Stimulated activated CD4-positive, alpha-beta T cell treated with anti-CD3 and anti-CD28 coated beads, Interleukin-15, amount 100 ng/mL, for 1 hour (primary cell): ENCODE measurements around the gene ASCC1.
"Not testable (repeated sequence)": the region's sequence is repeated elsewhere in the genome, so short reads cannot be mapped to it uniquely, and the experiment has no call there.

Experiments used
- DNase-seq, 2 donors: peaks; one replicate each; pipeline ENCODE4 v3.0.0-alpha.2; 2020; ENCODE audit warnings: low read depth in 1 of 2, low spot score in 1 of 2

ASCC1 gene

GRCh38 chr10:72133517-72133916, 82.6 kb downstream of the ASCC1 start:
- no peak for DNase-seq

GRCh38 chr10:72132854-72133253, 83.2 kb downstream of the ASCC1 start:
- DNase-seq, result no peak

DNA sequence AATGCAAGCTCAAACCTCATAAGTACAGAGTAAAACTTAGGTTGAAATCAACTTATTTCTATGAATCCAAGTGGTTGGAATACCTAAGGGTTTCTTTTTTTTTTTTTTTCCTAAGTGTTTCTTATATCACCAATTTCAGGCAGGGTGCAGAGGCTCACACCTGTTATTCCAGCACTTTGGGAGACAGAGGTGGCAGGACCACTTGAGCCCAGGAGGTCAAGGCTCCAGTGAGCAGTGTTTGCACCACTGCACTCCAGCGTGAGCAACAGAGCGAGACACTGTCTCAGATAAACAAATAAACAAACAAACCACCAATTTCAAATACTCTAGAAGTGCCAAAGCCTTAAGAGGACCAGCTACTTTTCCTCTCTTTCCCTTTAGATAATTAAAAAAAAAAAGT, 88.5 kb downstream of the ASCC1 start:
- no peak for DNase-seq

- DNase-seq, result no peak
Measured at GRCh38 chr10:72126872-72127232, 89.2 kb downstream of the ASCC1 start.

- no peak for DNase-seq
Measured at GRCh38 chr10:72126184-72126871, 89.7 kb downstream of the ASCC1 start.

DNA sequence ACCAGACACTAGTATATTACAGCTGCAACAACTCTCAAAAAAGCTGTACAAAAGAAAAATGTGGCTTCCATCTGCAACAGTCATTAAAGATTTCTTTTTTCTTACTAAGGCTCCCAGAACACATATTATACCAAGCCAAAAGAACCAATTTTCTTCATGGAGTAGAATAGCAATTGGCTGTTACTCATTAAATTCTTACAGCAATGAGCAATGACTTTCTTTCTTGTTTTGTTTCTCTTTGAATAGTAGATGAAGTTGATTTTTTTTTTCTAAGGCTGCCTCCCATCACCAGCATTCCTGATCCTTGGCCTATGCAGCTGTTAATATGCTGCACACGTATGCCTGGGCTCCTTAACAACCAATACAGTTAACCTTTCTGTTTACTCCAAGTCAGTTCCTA, 91.1 kb downstream of the ASCC1 start:
- no peak for DNase-seq

GRCh38 chr10:72124381-72124780, 91.7 kb downstream of the ASCC1 start:
- DNase-seq, result no peak

GRCh38 chr10:72123616-72124015, 92.5 kb downstream of the ASCC1 start:
- DNase-seq, result no peak

- DNase-seq, result no peak
Measured at GRCh38 chr10:72122221-72122620, 93.9 kb downstream of the ASCC1 start.

- DNase-seq, result no peak
Measured at GRCh38 chr10:72121389-72121788, 94.7 kb downstream of the ASCC1 start.

DNA sequence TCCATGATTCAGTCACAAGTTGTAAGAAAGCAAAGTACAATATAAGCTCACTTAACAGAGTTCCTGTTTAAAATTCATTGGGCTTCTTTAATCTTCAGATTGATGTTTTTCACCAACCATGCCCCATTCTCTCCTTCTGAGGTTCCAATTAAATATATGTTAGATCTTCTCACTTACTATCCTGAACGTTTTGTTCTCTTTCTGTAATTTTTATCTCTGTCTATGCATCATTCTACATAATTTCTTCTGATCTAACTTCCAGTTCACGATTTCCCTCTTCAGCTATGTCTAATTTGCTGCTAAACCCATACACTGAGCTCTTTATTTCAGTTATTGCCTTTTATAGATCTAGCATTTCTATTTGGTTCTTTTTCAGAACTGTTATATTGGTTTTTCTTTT, 99.7 kb downstream of the ASCC1 start:
- DNase-seq, result no peak

DNA sequence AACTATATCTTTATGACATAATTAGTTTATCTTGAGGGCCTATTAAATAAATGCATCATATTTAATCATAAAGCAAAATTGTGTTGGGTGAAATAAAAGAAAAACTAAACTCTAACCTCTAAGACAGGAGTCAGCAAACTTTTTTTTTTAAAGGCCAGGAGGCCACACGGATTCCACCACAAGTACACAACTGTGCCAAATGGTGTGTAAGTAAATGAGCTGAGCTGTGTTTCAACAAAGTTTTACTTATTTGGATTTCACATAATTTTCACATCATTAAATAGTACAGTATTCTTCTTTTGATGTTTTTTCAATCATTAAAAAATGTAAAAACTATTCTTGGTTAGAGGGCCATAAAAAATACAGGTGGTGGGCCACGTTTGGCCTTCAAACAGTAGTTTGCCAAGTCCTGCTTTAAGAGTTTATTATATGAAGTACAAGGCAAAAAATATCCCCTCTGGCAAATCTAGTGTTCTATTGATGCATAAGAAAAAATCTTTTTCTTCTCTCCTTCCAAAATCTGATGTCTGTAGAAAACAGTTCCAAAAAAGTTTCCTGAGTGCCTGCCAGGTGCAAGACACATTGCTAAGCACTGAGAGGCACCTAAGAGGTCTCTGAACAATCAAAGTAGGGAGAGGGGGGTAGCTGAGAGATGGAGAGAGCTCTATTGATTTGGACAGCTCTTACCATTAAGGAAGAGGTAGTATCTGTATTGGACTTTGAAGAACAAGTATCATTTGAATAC, 101.2 kb downstream of the ASCC1 start:
- DNase-seq, result no peak

- no peak for DNase-seq
Measured at GRCh38 chr10:72110673-72111401, 105.2 kb downstream of the ASCC1 start.

GRCh38 chr10:72109636-72110157, 106.4 kb downstream of the ASCC1 start:
- no peak for DNase-seq

DNA sequence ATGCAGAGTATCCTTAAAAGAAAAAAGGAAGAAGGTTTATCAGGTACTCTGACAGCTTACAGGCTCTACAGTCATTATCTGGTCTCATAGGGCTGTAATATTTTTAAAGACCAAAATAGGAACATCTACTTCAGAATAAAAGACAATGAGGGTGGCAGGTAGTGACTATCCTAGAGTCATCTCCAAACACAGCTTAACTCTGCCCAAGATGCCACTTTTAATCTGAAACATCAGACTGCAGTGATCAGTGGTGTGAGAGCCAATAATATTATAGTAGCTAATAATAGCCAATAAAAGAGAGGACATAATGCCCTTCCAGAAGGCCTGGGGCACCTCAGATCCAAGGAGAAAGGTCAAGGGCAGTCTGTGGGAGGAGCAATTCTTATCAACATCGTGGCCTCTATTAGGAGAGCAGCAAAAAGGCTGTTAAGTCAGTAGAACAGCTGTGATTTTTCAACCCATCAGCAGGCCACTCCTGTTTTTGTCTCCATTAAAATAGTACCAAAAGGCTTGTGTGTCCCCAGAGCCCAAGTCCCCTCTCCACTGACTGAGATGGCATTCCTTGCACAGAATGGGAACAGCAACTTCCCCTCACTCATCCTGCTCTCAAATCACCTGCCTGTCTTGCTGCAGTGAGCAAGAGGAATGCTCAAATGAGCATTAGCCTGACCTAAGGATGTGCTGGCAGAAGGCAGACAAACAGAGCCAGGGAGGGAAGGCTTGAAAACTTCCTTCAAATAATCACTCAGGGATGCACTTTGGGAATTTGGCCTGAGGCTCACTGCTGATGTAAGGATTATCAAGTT, 107.0 kb downstream of the ASCC1 start:
- no peak for DNase-seq

DNA sequence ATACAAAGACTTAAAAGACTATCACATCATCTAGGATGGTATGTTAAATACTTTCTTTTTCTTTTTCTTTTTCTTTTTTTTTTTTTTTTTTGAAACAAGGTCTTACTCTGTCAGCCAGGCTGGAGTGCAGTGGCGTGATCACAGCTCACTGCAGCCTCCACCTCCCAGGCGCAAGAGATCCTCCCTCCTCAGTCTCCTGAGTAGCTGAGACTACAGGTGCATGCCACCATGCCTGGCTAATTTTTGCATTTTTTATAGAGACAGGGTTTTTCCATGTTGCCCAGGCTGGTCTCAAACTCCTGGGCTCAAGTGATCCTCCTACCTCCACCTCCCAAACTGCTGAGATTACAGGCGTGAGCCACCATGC, 108.1 kb downstream of the ASCC1 start:
- DNase-seq, result not testable (repeated sequence)

- DNase-seq, result no peak
Measured at GRCh38 chr10:72107325-72108003, 108.6 kb downstream of the ASCC1 start.

- DNase-seq, result no peak
Measured at GRCh38 chr10:72106896-72107295, 109.2 kb downstream of the ASCC1 start.

DNA sequence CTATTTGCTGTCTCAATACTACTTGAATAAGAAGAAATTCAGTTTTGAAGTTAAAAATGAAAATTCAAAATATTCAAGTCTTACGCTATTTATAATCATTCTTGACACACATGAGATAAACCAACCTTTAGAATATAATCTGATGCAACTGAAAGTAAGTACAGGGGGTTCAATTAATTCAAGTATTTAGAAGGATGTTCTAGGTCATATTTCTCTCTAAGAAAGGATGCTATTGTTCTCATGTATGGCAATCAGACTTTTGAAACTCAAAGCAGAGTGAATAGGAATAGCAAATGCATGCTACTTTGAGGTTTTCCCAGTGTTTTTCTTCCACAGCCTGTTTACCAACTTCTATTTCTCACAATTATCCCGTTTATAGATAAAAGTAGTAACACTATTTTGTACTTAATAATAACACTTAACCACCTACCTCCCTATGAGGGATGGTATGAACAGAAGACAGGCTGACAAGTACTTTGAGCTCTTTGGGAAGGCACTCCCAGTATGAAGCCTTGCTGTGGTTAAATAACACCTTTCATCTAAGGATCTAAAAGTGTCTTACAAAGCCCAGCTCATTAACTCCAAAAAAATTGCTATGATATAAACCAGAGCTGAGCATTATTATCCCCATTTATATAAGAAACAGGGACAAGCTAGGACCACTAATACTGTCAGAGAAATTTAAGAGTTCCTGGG, 109.8 kb downstream of the ASCC1 start:
- no peak for DNase-seq

DNA sequence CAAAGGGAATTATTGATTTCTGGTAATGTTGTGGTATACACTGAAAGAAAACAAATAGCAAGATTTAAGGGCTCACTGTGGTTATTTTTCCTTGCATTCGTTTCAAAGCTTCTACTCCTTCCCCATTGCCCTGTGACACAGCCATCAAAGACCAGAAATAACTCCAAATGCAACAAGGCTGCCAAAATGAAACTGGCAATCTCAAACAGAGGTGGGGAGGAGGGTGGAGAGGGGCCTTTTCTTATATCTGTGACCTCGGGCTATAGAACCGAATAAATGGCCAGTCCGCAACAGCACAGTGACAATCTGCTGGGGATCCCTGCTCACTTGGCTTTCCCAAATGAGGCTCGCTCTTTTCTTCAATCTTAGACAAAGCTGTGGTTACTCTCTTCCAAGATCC, 110.4 kb downstream of the ASCC1 start:
- no peak for DNase-seq
